ENCODE results near the gene ADGRE2. TPM values are rescaled to one million over a fixed set of nuclear protein-coding genes. Genes with fewer than 3 reads are reported as not detected.
A peak's percentile ranks its signal among the peaks of the same experiment; 100 is the strongest.
"Not testable (repeated sequence)": the region's sequence is repeated elsewhere in the genome, so short reads cannot be mapped to it uniquely, and the experiment has no call there.

ADGRE2 gene
- total RNA-seq, 4 donors from 2014 or later = 0.49 to 5.8 (median 4.0) TPM

DNA sequence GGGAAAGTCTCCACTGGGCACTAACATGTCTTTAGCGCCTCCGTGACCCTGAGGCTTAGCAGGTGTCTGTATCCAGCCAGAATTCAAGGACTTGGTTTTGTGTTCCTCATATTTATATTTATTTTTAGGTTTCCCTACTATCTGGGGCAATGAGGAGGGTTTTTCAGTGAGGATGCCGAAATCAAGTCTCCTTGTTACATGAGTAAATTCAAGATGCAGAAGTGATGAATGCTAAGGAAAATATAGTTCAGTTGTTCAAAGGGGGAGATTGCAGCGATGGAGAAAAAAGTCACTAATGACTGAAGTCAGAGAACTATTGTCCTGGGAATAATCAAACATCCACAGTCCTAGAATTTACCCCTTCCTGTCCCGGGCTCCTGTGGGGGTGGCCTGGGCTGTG, 791 bp upstream of the ADGRE2 start:
- WGBS, 2 donors = 41 to 56% methylated on average over 5 of the region's 5 CpGs
- peaks cover 0 to 3% (median 0%) of the 10 kb centered on the region in 3 donors for H3K9me3 ChIP-seq

DNA sequence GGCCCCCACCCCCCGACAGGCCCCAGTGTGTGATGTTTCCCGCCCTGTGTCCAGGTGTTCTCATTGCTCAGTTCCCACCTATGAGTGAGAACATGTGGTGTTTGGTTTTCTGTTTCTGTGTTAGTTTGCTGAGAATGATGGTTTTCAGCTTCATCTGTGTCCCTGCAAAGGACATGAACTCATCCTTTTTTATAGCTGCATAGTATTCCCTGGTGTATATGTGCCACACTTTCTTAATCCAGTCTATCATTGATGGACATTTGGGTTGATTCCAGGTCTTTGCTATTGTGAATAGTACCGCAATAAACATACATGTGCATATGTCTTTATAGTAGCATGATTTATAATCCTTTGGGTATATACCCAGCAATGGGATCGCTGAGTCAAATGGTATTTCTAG, 715 bp downstream of the ADGRE2 start:
- not testable (repeated sequence) for H3K4me3 ChIP-seq, DNase-seq, H3K36me3 ChIP-seq, H3K27ac ChIP-seq, H3K9me3 ChIP-seq
- WGBS, 2 donors = 93 to 100% methylated on average over 3 to 4 of the region's 4 CpGs
- peaks cover 3 to 20% (median 3%) of the 10 kb centered on the region in 3 donors for H3K4me1 ChIP-seq
- intact Hi-C loops (cut with DNase I) = loop anchor here (10.0 kb wide), 1 partner anchor 203 kb away; the partner anchor contains the start of gene NDUFB7
- H3K27me3 ChIP-seq = peaks cover 0 to 75% (median 0%) of the 10 kb centered on the region in 4 donors

More for the DNA sequence above, 791 bp upstream of the ADGRE2 start:
- Histone ChIP-seq H3K36me3 (no peaks in the 10 kb centered on the region), H3K4me1 (peaks cover 3 to 20% (median 3%) of the 10 kb centered on the region in 3 donors), H3K4me3 (no peak overlapping the region), H3K27me3 (peaks cover 0 to 68% (median 0%) of the 10 kb centered on the region in 4 donors), H3K27ac (no peak overlapping the region)
- intact Hi-C loops (cut with DNase I) = loop anchor here (10.0 kb wide), 1 partner anchor 204 kb away; the partner anchor contains the start of gene NDUFB7
- DNase-seq = no peak
- TF ChIP-seq, protein P1, sequence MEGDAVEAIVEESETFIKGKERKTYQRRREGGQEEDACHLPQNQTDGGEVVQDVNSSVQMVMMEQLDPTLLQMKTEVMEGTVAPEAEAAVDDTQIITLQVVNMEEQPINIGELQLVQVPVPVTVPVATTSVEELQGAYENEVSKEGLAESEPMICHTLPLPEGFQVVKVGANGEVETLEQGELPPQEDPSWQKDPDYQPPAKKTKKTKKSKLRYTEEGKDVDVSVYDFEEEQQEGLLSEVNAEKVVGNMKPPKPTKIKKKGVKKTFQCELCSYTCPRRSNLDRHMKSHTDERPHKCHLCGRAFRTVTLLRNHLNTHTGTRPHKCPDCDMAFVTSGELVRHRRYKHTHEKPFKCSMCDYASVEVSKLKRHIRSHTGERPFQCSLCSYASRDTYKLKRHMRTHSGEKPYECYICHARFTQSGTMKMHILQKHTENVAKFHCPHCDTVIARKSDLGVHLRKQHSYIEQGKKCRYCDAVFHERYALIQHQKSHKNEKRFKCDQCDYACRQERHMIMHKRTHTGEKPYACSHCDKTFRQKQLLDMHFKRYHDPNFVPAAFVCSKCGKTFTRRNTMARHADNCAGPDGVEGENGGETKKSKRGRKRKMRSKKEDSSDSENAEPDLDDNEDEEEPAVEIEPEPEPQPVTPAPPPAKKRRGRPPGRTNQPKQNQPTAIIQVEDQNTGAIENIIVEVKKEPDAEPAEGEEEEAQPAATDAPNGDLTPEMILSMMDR (IDR thresholded peaks at IDR 0.05) = no peak
- no peak for TF ChIP-seq POLR2A (IDR thresholded peaks at IDR 0.05)

- H3K9me3 ChIP-seq = peaks cover 0 to 3% (median 0%) of the 10 kb centered on the region in 3 donors
- H3K36me3 ChIP-seq = no peaks in the 10 kb centered on the region
- peak overlapping the region; percentile 27 to 60 (median 40) for H3K4me3 ChIP-seq
- DNase-seq = no peak
- H3K27me3 ChIP-seq = peaks cover 0 to 67% (median 0%) of the 10 kb centered on the region in 4 donors
- intact Hi-C loops (cut with DNase I) = loop anchor here (10.0 kb wide), 1 partner anchor 201 kb away; the partner anchor contains the start of gene NDUFB7
- H3K4me1 ChIP-seq = peaks cover 3 to 20% (median 3%) of the 10 kb centered on the region in 3 donors
- TF ChIP-seq POLR2A (IDR thresholded peaks at IDR 0.05) = no peak
- TF ChIP-seq, protein P1 (IDR thresholded peaks at IDR 0.05) = no peak
- 2 to 7% methylated on average over 14 to 18 of the region's 22 CpGs for WGBS, 2 donors
- peak overlapping the region in 3 of 4 donors; percentile 34 to 44 (median 42) for H3K27ac ChIP-seq
Observed at GRCh38 chr19:14775869-14776586, 2.3 kb downstream of the ADGRE2 start.

GRCh38 chr19:14775326-14775725, 3.0 kb downstream of the ADGRE2 start:
- not testable (repeated sequence) for H3K27ac ChIP-seq, H3K9me3 ChIP-seq, DNase-seq, H3K36me3 ChIP-seq
- Histone ChIP-seq H3K27me3 (peaks cover 0 to 64% (median 0%) of the 10 kb centered on the region in 4 donors), H3K4me1 (peaks cover 3 to 20% (median 3%) of the 10 kb centered on the region in 3 donors), H3K4me3 (peak overlapping the region in 2 of 4 donors; percentile 41 to 60)
- intact Hi-C loops (cut with DNase I) = loop anchor here (10.0 kb wide), 1 partner anchor 201 kb away; the partner anchor contains the start of gene NDUFB7
- 76 to 83% methylated on average over 4 to 8 of the region's 8 CpGs for WGBS, 2 donors

- WGBS, 2 donors = 82% methylated on average over 5 to 10 of the region's 10 CpGs
- peaks cover 3 to 20% (median 3%) of the 10 kb centered on the region in 3 donors for H3K4me1 ChIP-seq
- peaks cover 0 to 3% (median 0%) of the 10 kb centered on the region in 3 donors for H3K9me3 ChIP-seq
- no peaks in the 10 kb centered on the region for H3K36me3 ChIP-seq
- peaks cover 0 to 56% (median 0%) of the 10 kb centered on the region in 4 donors for H3K27me3 ChIP-seq
- intact Hi-C loops (cut with DNase I) = loop anchor here (10.0 kb wide), 1 partner anchor 200 kb away; the partner anchor contains the start of gene NDUFB7
- DNase-seq = no peak
- no peak overlapping the region for H3K27ac ChIP-seq
- TF ChIP-seq, protein P1 (IDR thresholded peaks at IDR 0.05) = no peak
- TF ChIP-seq POLR2A (IDR thresholded peaks at IDR 0.05) = no peak
- H3K4me3 ChIP-seq = no peak overlapping the region
Observed at GRCh38 chr19:14774373-14774772, 4.0 kb downstream of the ADGRE2 start.

DNA sequence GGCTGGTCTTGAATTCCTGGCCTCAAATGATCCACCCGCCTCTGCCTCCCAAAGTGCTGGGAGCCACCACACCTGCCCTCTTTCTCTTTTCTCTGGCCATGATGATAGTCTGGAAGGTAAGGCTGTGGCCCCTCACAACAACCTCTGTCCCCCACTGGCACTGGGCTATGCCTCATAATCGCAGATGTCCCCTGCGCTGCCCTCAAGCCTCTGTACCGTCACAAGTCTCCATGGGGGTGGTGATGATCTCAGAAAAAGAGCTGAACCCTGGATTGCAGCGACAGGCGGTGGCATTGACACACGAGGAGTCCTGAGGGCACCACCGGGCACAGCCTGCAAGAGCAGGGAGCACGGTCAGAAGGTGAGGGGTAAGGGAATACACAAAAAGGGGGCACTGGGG, 4.6 kb downstream of the ADGRE2 start:
- Histone ChIP-seq H3K27me3 (peaks cover 0 to 50% (median 0%) of the 10 kb centered on the region in 4 donors), H3K4me1 (peaks cover 3 to 20% (median 3%) of the 10 kb centered on the region in 3 donors)
- not testable (repeated sequence) for H3K4me3 ChIP-seq, H3K27ac ChIP-seq, H3K36me3 ChIP-seq, DNase-seq, H3K9me3 ChIP-seq
- WGBS, 2 donors = 98% methylated on average over 4 of the region's 9 CpGs; no CpG with 5 or more reads in 1 of the 2 donors
- intact Hi-C loops (cut with DNase I) = loop anchor here (10.0 kb wide), 1 partner anchor 199 kb away; the partner anchor contains the start of gene NDUFB7

All from esophagus squamous epithelium (tissue), 5 donors.